WERI-Rb-1 (cell line): ENCODE data around the gene ZFPL1.

Experiments used
- DNase-seq: peaks from one replicate; pipeline ENCODE4 v3.0.0-alpha.2; 2020
- H3K27ac ChIP-seq: fragments of 250-450 bp; sonication (Bioruptor Pico); 2 replicates; pipeline ENCODE4 v1.5.1; 2020; ENCODE audit warnings: mild to moderate bottlenecking, moderate library complexity
- H3K27me3 ChIP-seq: fragments of 250-450 bp; sonication (Bioruptor Pico); 2 replicates; pipeline ENCODE4 v1.5.1; 2021; ENCODE audit warnings: mild to moderate bottlenecking, low read depth, moderate library complexity; ENCODE audit not compliant: insufficient read depth, severe bottlenecking
- H3K36me3 ChIP-seq: fragments of 250-450 bp; sonication (Bioruptor Pico); 2 replicates; pipeline ENCODE4 v1.5.1; 2020; ENCODE audit warnings: mild to moderate bottlenecking, moderate library complexity
- H3K4me3 ChIP-seq: 2 replicates; pipeline ENCODE4 v1.5.1; 2011; ENCODE audit warnings: low read depth, mild to moderate bottlenecking, control low read depth, low read length
- H3K9me3 ChIP-seq: fragments of 250-450 bp; sonication (Bioruptor Pico); 2 replicates; pipeline ENCODE4 v1.5.1; 2021; ENCODE audit warnings: mild to moderate bottlenecking, moderate library complexity; ENCODE audit not compliant: severe bottlenecking
- CTCF ChIP-seq: IDR thresholded peaks from 2 replicates; pipeline ENCODE4 v1.5.1; 2011; ENCODE audit warnings: low read depth, mild to moderate bottlenecking, control low read depth, inconsistent platforms, low read length

ZFPL1 gene

DNA sequence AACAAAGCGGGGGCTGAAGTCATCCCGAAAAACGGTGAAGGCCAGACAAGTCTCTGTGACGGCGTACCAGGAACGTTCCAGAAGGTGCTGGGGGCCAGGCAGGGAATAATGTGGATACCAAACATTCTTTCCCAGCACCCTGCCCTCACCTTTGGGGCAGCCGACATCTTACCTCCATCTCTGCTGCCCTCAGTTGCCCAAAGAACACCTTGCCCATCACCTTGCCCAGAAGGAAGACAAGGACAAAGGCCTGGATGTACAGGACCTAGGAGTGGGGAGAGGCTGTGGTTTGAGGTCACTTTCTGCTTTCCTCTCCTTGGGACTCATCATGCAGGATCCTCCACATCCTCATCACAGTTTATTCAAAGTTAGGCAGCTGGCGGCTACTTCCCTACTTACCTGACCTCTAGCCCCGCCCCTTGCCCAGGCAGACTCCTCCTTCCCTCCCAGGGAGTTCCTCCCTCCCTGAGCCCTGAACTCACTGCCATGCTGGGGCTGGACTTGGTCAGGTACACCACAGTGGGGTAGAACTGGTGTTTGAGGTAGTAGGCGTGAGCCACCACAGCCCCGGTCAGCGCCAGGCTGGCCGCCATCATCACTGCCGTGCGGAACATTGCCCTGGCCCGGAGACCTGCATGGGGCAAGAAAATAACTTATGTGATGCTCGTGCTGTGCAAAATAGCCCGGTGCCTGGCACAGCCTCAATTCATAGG, 49.1 kb downstream of the ZFPL1 start:
- no peak for TF ChIP-seq CTCF
- peak overlapping the region; percentile 65 for H3K4me3 ChIP-seq
- H3K27me3 ChIP-seq = no peaks in the 10 kb centered on the region
- no peaks in the 10 kb centered on the region for H3K9me3 ChIP-seq
- no peak overlapping the region; the same call in 1 of the 2 replicates for H3K27ac ChIP-seq
- peak; percentile 62 for DNase-seq
- peaks cover 47% of the 10 kb centered on the region for H3K36me3 ChIP-seq

- Histone ChIP-seq H3K27me3 (no peaks in the 10 kb centered on the region), H3K36me3 (peaks cover 42% of the 10 kb centered on the region), H3K27ac (peak overlapping the region; percentile 100), H3K9me3 (no peaks in the 10 kb centered on the region), H3K4me3 (peak overlapping the region; percentile 65)
- no peak for DNase-seq
- TF ChIP-seq CTCF = no peak
Observed at GRCh38 chr11:65133724-65134123, 49.7 kb downstream of the ZFPL1 start.

DNA sequence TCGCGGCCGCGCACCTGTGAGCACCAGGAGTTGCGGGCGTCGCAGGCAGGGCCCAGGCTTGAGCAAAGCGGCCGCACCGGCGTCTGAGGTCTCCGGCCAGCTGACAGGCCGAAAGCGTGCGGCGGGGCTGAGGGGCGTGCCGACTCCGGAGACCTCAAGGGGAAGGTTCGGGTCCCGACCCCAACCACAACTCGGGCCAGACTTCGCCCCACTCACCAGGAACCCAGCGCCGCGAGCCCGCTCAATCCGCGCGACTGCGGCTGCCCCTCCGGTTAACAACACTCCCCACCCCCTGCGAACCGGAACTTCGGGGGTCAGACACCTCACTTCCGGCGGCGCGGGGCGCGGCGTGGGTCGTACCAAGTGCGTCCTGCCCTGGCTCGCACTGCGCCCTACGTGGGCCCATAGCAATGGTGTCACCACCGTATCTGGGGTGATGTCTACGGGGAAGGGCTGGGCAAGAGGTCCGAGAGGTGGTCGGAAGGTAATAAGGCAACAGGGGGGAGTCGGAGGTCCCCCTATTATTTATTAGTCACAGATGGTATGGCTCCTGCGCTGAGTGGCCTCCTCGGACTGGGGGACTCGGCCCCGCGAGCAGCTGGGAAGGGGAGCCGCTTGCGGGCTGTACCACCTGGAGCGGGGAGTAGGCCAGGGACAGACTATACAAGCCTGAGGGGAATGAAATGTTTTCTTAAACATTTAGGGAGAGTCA, 50.4 kb downstream of the ZFPL1 start, which contains the start of gene SYVN1:
TSS of gene SYVN1 (minus strand) at position 280 of the 712 bp plus-strand sequence. CDS start 918 bp downstream, outside the sequence.
- Histone ChIP-seq H3K27ac (peak within 1 kb of the TSS; percentile 100), H3K27me3 (no peaks in the 10 kb centered on the region), H3K9me3 (no peaks in the 10 kb centered on the region), H3K36me3 (peaks cover 35% of the 10 kb centered on the region), H3K4me3 (peak within 1 kb of the TSS; percentile 65)
- DNase-seq = peak; percentile 90
- TF ChIP-seq CTCF = no peak

- peak; percentile 96 for DNase-seq
- H3K4me3 ChIP-seq = peak overlapping the region; percentile 65
- no peak for TF ChIP-seq CTCF
Observed at GRCh38 chr11:65134952-65135632, 51.1 kb downstream of the ZFPL1 start.

DNA sequence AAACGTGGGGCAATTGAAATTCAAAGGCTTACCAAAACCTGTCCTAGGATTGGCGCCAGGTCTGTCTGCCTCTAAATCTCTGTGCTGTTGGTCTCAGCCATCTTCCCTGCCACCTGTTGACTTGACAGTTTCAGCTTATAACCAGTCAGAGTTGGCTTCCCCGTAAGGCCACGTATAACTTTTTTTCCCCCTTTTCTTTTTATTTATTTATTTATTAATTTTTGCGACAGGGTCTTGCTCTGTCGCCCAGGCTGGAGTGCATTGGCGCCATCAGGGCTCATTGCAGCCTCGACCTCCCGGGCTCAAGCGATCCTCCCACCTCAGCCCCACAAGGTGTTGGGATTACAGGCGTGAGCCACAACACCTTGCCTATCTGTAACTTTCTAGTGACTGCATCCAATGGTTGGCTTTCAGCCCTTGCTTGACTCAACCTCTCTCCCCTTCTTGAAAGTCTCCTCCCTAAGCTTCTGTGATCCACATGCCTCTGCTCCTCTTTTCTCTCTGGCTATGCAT, 51.7 kb downstream of the ZFPL1 start:
- Histone ChIP-seq H3K36me3 (peaks cover 24% of the 10 kb centered on the region), H3K9me3 (no peaks in the 10 kb centered on the region), H3K4me3 (peak overlapping the region; percentile 65), H3K27me3 (no peaks in the 10 kb centered on the region), H3K27ac (peak overlapping the region; percentile 100)
- DNase-seq = peak; percentile 56
- TF ChIP-seq CTCF = no peak

More at GRCh38 chr11:65134952-65135632, 51.1 kb downstream of the ZFPL1 start:
- H3K9me3 ChIP-seq = no peaks in the 10 kb centered on the region
- no peaks in the 10 kb centered on the region for H3K27me3 ChIP-seq
- H3K27ac ChIP-seq = peak overlapping the region; percentile 100
- peaks cover 28% of the 10 kb centered on the region for H3K36me3 ChIP-seq
